GM18511 (cell line): ENCODE data around the gene ACTRT3.
A peak's percentile ranks its signal among the peaks of the same experiment; 100 is the strongest.
"Not testable (repeated sequence)": the region's sequence is repeated elsewhere in the genome, so short reads cannot be mapped to it uniquely, and the experiment has no call there.

Experiments
- ATAC-seq: cut with Tn5 transposase; IDR thresholded peaks from one replicate; pipeline ENCODE4 v1.9.1; 2021; ENCODE audit warnings: mild to moderate bottlenecking, moderate library complexity; ENCODE audit not compliant: unreplicated experiment

Gene ACTRT3

GRCh38 chr3:169772897-169773816, 3.8 kb upstream of the ACTRT3 start, which contains the start of gene MYNN:
TSS of gene MYNN (plus strand) at chr3:169773396. CDS start at chr3:169774296, 900 bp downstream.
- peak; percentile 85 for ATAC-seq

GRCh38 chr3:169772305-169772896, 3.0 kb upstream of the ACTRT3 start:
- ATAC-seq, result peak; percentile 28

- peak; percentile 15 for ATAC-seq
Observed at GRCh38 chr3:169771497-169772304, 2.3 kb upstream of the ACTRT3 start.

- peak; percentile 75 for ATAC-seq
Observed at GRCh38 chr3:169764882-169765612, 4.3 kb downstream of the ACTRT3 start, which contains the start of gene TERC. TSS of gene TERC (minus strand) at chr3:169765060.

- ATAC-seq, result peak; percentile 57
Observed at GRCh38 chr3:169764312-169764881, 5.0 kb downstream of the ACTRT3 start.

- no peak for ATAC-seq
Observed at GRCh38 chr3:169760479-169760878, 8.9 kb downstream of the ACTRT3 start.

GRCh38 chr3:169759256-169759655, 10.1 kb downstream of the ACTRT3 start:
- peak; percentile 67 for ATAC-seq

- no peak for ATAC-seq
Observed at GRCh38 chr3:169758359-169758994, 10.9 kb downstream of the ACTRT3 start.

GRCh38 chr3:169755488-169755887, 13.9 kb downstream of the ACTRT3 start:
- no peak for ATAC-seq

GRCh38 chr3:169754711-169755110, 14.7 kb downstream of the ACTRT3 start:
- ATAC-seq, result no peak

- no peak for ATAC-seq
Observed at GRCh38 chr3:169751875-169752274, 17.5 kb downstream of the ACTRT3 start.

- no peak for ATAC-seq
Observed at GRCh38 chr3:169750665-169751064, 18.7 kb downstream of the ACTRT3 start.

- no peak for ATAC-seq
Observed at GRCh38 chr3:169748670-169749069, 20.7 kb downstream of the ACTRT3 start.

GRCh38 chr3:169746924-169747323, 22.4 kb downstream of the ACTRT3 start:
- ATAC-seq, result no peak

GRCh38 chr3:169744366-169745054, 24.9 kb downstream of the ACTRT3 start:
- no peak for ATAC-seq

- ATAC-seq, result no peak
Observed at GRCh38 chr3:169739067-169739466, 30.3 kb downstream of the ACTRT3 start.

GRCh38 chr3:169731857-169732256, 37.5 kb downstream of the ACTRT3 start:
- not testable (repeated sequence) for ATAC-seq

GRCh38 chr3:169722724-169723123, 46.6 kb downstream of the ACTRT3 start:
- no peak for ATAC-seq

GRCh38 chr3:169718415-169718814, 50.9 kb downstream of the ACTRT3 start:
- not testable (repeated sequence) for ATAC-seq
